HUES48 (cell line): Measurements from ENCODE around the gene MAGI2.

Source experiments
- H3K27ac ChIP-seq: one replicate; pipeline ENCODE4 v1.7.0; 2013; ENCODE audit warnings: low read depth, low read length, inconsistent platforms
- H3K27me3 ChIP-seq: 2 replicates; pipeline ENCODE4 v1.6.1; 2013; ENCODE audit warnings: mild to moderate bottlenecking, low read length; ENCODE audit not compliant: control insufficient read depth, insufficient read depth
- H3K36me3 ChIP-seq: 2 replicates; pipeline ENCODE4 v1.6.1; 2013; ENCODE audit warnings: low read length; ENCODE audit not compliant: control insufficient read depth, insufficient read depth
- H3K4me1 ChIP-seq: 2 replicates; pipeline ENCODE4 v1.6.1; 2013; ENCODE audit warnings: mild to moderate bottlenecking, low read length; ENCODE audit not compliant: control insufficient read depth, insufficient read depth
- H3K4me3 ChIP-seq: 2 replicates; pipeline ENCODE4 v1.5.1; 2013; ENCODE audit warnings: mild to moderate bottlenecking, low read depth, low read length
- H3K9ac ChIP-seq: 2 replicates; pipeline ENCODE4 v1.6.1; 2013; ENCODE audit warnings: mild to moderate bottlenecking, low read depth, low read length, moderate library complexity
- H3K9me3 ChIP-seq: 2 replicates; pipeline ENCODE4 v1.6.1; 2013; ENCODE audit warnings: low read length; ENCODE audit not compliant: control insufficient read depth, insufficient read depth

MAGI2 gene

DNA sequence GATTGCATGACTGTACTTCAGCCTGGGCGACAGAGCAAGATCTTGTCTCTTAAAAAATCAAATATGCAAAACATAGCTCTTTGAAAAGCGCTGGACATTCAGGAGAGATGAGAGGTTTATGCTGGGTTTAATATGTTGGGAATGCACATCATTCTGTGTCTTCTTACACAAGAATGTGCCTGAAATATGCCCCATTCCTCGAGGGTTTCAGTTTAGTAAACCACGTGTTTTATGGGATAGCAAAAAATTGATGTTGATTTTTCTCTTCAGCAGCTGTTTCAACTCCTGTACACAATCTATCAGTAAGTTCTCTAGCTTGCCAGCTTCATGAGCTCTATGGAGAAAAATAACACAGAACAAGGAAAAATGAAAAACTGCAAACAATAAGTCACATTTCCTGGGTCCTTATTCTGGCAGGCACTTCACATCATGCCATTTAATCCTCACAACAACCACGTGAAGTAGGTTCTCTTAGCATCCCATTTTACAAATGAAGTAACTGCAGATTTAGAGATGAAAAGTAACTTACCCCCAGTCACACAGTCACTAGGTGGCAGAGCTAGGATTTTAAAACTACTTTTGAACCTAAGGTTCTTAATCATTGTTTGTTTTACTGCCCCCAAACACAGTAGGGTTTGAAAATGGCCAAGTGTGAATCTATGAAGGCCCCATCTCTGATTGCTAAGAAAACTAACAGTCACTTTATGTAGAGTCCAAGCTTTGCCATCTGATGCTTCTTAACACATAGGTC is 1231.3 kb downstream of the MAGI2 start:
- Histone ChIP-seq H3K27me3 (no peaks in the 10 kb centered on the region), H3K4me3 (no peak overlapping the region), H3K36me3 (no peaks in the 10 kb centered on the region), H3K9ac (no peak overlapping the region), H3K27ac (no peak overlapping the region), H3K9me3 (no peaks in the 10 kb centered on the region), H3K4me1 (peaks cover 8% of the 10 kb centered on the region)

DNA sequence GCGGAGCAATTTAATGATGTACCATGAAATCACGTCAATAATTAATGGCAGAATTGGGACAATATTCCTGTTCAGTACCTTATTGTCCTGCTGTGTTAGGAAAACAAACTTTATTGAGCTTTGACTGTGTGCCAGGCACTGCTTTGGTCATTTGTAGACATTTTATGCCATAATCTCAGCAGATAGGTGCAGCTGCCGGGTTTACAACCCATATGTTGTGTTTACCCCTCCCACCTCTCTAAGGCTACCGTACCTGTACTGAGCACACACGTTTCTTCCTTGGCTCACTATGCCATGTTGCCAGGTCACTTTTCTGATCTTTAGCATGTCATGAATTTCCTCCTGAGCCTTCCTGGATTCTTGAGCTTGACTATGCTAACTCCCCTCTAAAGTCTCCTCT is 1232.7 kb downstream of the MAGI2 start:
- Histone ChIP-seq H3K4me1 (peaks cover 8% of the 10 kb centered on the region), H3K36me3 (no peaks in the 10 kb centered on the region), H3K27me3 (no peaks in the 10 kb centered on the region), H3K9me3 (no peaks in the 10 kb centered on the region), H3K4me3 (no peak overlapping the region), H3K27ac (no peak overlapping the region), H3K9ac (no peak overlapping the region)

DNA sequence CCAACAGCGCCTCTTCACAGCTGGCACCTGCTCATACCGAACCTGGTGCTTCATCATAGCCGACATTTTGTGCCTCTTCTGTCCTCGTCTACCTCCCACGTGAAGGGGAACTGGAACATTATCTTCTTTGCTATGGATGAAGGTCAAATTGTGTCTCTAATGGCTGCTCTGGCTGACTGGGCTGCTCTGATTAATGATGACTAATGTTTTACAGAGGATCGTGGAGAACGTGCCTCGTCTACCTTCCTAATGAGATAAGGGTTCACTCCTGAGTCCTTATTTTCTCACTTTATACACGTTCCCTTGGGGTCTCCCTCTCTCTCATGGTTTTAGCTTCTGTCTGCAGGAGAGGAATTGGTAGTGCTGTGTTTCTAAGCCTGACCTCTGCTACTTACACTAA is 1234.6 kb downstream of the MAGI2 start:
- H3K4me1 ChIP-seq, result peaks cover 18% of the 10 kb centered on the region
- no peak overlapping the region for H3K27ac ChIP-seq

DNA sequence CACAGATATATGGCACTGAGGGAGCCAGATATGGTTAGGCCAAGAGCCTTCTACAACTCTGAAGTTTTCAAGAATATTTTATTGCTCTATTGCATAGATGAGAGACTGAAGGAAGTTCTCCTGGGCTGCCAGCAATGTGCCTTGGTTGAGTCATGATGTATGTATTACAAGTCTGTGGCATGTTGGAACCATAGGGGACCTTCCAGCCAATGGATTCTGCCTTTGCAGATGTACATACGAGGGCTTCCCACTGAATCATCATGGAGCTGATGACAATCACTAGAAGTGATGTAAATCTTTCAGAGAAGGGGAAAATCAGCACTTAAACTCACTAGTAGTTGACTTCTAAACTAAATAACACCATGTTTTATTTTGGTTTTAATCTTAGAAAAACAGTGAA is 1235.4 kb downstream of the MAGI2 start:
- Histone ChIP-seq H3K4me1 (peaks cover 18% of the 10 kb centered on the region), H3K4me3 (no peak overlapping the region), H3K9me3 (no peaks in the 10 kb centered on the region), H3K9ac (no peak overlapping the region), H3K36me3 (no peaks in the 10 kb centered on the region), H3K27ac (no peak overlapping the region), H3K27me3 (no peaks in the 10 kb centered on the region)

More for the DNA sequence above, 1234.6 kb downstream of the MAGI2 start:
- H3K9me3 ChIP-seq, result no peaks in the 10 kb centered on the region
- H3K4me3 ChIP-seq, result no peak overlapping the region
- no peaks in the 10 kb centered on the region for H3K36me3 ChIP-seq
- H3K9ac ChIP-seq, result no peak overlapping the region
- H3K27me3 ChIP-seq, result no peaks in the 10 kb centered on the region

DNA sequence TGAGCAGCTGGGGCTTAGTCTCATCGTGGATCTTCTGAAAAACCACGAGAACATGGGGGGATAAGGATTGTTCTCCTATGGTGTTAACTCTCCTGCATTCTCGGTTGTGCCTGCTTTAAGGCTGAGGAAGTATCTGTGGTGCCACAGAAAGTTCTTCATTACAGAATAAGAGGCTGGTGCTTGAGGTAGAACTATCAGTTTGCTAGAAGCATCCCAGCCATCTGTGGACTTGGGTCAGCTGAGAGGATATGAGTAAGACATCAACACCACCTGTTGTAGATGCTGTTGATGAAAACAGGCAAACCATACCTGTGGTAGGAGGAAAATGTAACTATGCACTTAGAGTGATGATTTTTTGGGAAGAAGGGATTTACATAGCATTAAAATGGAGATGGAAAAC is 1238.3 kb downstream of the MAGI2 start:
- Histone ChIP-seq H3K9me3 (no peaks in the 10 kb centered on the region), H3K4me1 (peaks cover 10% of the 10 kb centered on the region), H3K9ac (no peak overlapping the region)

DNA sequence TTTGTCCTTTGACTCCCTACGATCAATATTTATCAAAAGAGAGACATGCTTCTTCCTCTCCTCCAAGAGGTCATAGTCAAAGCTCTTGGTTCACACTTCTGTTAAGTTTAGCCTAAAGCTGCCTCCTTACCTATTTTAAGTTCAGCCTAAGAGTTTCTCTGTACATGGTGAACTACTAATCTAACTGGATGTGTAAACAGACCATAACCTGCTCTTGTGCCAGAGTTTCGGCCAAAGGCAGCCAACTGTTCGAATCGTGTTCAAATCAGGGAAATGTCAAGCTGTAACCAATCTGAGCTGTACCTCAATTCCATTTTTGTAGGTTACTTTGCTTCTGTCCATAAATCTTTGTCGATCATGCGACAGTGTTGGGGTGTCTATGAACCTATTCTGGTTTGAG is 1240.1 kb downstream of the MAGI2 start:
- Histone ChIP-seq H3K9me3 (no peaks in the 10 kb centered on the region), H3K27ac (no peak overlapping the region), H3K9ac (no peak overlapping the region), H3K27me3 (no peaks in the 10 kb centered on the region), H3K36me3 (no peaks in the 10 kb centered on the region), H3K4me3 (no peak overlapping the region), H3K4me1 (peaks cover 10% of the 10 kb centered on the region)

More for the DNA sequence above, 1238.3 kb downstream of the MAGI2 start:
- Histone ChIP-seq H3K27me3 (no peaks in the 10 kb centered on the region), H3K27ac (no peak overlapping the region), H3K4me3 (no peak overlapping the region), H3K36me3 (no peaks in the 10 kb centered on the region)

DNA sequence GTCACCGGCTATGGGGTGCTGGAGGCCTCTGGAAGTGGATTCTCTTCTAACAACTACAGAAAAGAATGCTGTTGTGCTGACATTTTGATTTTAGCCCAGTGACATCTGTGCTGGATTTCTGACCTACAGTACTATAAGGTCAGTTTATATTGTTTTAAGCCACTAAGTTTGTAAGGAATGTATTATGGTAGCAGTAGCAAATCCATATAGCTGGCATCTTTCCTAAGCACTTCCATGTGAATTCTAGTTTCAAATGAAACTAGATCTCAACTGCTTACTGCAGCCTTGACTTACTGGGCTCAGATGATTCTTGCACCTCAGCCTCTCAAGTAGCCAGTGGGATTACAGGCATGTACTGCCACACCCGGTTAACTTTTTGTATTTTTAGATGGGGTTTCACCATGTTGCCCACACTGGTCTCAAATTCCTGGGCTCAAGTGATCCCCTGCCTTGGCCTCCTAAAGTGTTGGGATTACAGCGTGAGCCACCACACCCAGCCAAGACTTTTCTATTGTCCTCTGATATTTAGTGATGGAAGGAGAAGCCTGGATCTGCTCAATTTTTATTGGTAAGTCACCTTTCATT is 1240.9 kb downstream of the MAGI2 start:
- Histone ChIP-seq H3K27me3 (no peaks in the 10 kb centered on the region), H3K36me3 (no peaks in the 10 kb centered on the region)

DNA sequence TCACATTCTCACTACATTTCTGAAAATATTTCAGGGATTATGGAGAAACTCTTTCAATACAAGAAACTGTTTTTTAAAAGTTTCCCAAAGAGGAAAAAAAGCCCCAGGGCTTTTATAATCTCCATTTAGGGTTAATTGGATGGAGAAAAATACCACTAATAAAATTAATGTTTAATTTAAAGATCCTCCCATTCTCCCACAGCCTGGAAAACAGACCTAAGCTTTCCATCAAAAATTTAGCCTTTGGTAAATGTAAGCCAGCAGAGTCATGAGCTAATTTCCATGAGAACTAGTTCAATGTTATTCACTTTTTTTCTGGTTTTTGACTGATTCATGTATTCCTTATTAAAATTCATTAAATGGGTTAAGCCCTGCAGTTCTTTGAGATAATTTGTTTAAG is 1246.2 kb downstream of the MAGI2 start:
- 0 out of 2 replicates have a peak, but pooled peaks cover 3% of the 10 kb centered on the region for H3K4me1 ChIP-seq
- no peaks in the 10 kb centered on the region for H3K27me3 ChIP-seq
- no peaks in the 10 kb centered on the region for H3K9me3 ChIP-seq
- no peaks in the 10 kb centered on the region for H3K36me3 ChIP-seq
- no peak overlapping the region for H3K9ac ChIP-seq
- H3K4me3 ChIP-seq, result no peak overlapping the region
- H3K27ac ChIP-seq, result no peak overlapping the region

More for the DNA sequence above, 1240.9 kb downstream of the MAGI2 start:
- H3K27ac ChIP-seq, result no peak overlapping the region
- no peaks in the 10 kb centered on the region for H3K9me3 ChIP-seq
- H3K9ac ChIP-seq, result no peak overlapping the region
- no peak overlapping the region for H3K4me3 ChIP-seq
- H3K4me1 ChIP-seq, result peaks cover 11% of the 10 kb centered on the region

DNA sequence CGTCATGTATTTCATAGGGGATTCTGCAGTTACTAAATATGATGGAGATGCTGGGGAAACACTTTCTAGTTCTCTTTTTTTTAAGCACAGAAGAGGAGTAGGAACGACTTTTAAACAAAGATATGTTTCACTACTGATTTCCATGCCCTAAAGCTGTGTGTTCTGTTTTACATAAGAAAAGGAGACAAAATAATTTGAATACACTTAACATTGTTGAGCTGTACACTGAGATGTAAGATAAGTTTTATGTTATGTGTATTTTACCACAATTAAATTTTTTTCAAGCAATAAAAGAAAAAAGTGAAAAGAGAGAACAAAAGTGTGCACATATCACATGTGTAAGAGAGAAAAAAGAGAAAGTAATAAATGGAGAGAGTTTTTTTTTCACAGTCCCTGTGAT is 1246.7 kb downstream of the MAGI2 start:
- Histone ChIP-seq H3K9me3 (no peaks in the 10 kb centered on the region), H3K4me1 (0 out of 2 replicates have a peak, but pooled peaks cover 3% of the 10 kb centered on the region), H3K9ac (no peak overlapping the region)

DNA sequence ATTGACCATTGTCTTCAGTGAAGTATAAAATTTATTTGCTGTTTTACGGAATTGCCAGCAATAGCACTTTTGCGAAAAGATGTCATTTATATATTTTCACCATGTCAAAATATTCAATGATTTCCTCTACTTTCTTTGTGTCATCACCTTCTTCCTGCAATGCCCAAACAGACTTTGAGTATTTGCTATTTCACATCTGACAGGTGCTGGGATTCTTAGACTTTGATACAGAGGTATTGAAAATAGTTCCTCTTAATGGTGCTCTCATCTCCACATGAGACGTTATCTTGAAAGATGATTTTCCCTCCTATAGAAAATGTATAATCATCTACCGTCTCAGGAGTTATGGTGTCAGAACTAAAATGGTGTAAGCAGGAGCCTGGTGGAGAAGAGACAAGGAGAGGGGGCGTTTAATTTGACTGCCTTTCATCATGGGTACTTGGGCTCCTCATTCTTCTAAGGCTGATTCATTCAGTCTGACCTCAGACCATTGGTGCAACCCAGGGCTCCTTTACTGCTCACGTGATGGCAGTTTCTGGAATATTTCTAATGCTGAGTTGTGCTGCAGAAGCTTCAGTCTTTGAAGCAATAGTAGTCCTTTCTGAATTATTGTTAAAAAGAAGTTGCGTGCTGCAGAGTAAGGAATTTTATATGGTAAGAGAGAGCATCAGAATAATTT is 1250.3 kb downstream of the MAGI2 start:
- H3K4me1 ChIP-seq, result 0 out of 2 replicates have a peak, but pooled peaks cover 3% of the 10 kb centered on the region
- H3K27ac ChIP-seq, result no peak overlapping the region
- no peak overlapping the region for H3K9ac ChIP-seq
- no peak overlapping the region for H3K4me3 ChIP-seq
- H3K27me3 ChIP-seq, result no peaks in the 10 kb centered on the region
- H3K9me3 ChIP-seq, result no peaks in the 10 kb centered on the region
- no peaks in the 10 kb centered on the region for H3K36me3 ChIP-seq

More for the DNA sequence above, 1246.7 kb downstream of the MAGI2 start:
- Histone ChIP-seq H3K36me3 (no peaks in the 10 kb centered on the region), H3K27ac (no peak overlapping the region), H3K4me3 (no peak overlapping the region), H3K27me3 (no peaks in the 10 kb centered on the region)

DNA sequence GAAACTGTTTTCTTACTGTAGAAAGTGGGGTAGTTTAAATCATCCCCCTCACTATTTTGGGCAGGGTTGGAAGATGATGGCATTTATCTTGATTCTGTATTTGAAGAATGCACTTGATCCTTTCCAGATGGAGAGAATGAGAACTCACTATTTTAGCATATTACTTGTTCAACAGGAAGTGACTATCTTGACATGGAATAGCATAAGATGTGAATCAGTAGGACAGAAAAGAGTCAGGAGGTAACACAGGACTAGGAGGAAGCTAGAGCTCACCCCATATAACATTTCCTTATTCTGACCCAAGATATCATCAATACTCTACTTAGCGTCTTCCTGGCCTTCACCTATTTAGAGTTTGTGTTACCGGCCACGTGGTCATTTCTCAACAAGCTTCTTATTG is 1254.7 kb downstream of the MAGI2 start:
- Histone ChIP-seq H3K4me3 (no peak overlapping the region), H3K9me3 (no peaks in the 10 kb centered on the region), H3K36me3 (no peaks in the 10 kb centered on the region; the same call in 1 of the 2 replicates), H3K9ac (no peak overlapping the region), H3K27ac (no peak overlapping the region), H3K4me1 (no peaks in the 10 kb centered on the region), H3K27me3 (no peaks in the 10 kb centered on the region)
